ENCODE data around the gene ANKRD10. TPM values are rescaled to one million over a fixed set of nuclear protein-coding genes. Genes with fewer than 3 reads are reported as not detected.

Gene ANKRD10
- total and polyA plus RNA-seq, 5 donors from 2014 or later: 66.5 to 139 (median 77.9) TPM

DNA sequence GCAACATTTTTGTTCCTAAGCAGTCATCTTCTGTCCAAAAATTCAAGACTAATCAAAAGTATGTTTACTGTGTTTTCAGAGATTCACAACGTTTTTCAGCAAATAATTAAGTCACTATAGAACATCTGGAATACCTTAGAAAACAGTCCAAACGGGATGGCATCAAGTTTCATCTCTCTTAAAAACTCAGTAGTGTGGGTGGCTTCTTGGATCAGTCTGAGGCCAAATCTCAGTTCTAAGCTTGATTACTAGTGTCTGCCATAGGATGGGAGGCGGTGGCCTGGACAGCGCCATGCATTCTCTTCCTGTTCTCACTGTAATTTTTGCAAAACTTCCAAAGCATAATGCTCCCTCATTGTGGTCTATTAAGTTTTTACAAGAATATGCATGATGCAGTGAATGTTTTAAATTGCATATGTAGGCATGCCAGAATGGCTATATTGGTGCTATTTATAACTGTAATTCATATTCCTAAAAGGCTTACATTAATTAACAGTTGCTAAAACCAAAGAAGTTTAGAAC, 37.1 kb downstream of the ANKRD10 start:
- Mint-ChIP-seq H3K36me3 (peaks cover 10% of the 10 kb centered on the region), H3K27me3 (peaks cover 5% of the 10 kb centered on the region), H3K9me3 (peaks cover 0 to 1% (median 0%) of the 10 kb centered on the region in 7 donors), H3K27ac (no peak overlapping the region), H3K4me1 (peaks cover 5 to 7% (median 6%) of the 10 kb centered on the region in 4 donors), H3K4me3 (no peak overlapping the region)
- DNase-seq: no peak
- Histone ChIP-seq H3K27ac (ENCODE audit: insufficient read depth, low read length, poor library complexity, severe bottlenecking) (no peak overlapping the region), H3K27me3 (ENCODE audit: control insufficient read depth, insufficient read depth, low read length) (peaks cover 7% of the 10 kb centered on the region), H3K9me3 (ENCODE audit: control insufficient read depth in 2 of 2, low read length in 2 of 2) (no peaks in the 10 kb centered on the region), H3K4me1 (ENCODE audit: control insufficient read depth, insufficient read depth, low read length, poor library complexity, severe bottlenecking) (peaks cover 12% of the 10 kb centered on the region), H3K36me3 (ENCODE audit: control insufficient read depth, insufficient read depth, low read length) (peaks cover 5% of the 10 kb centered on the region), H3K4me3 (ENCODE audit: low read depth, low read length) (no peak overlapping the region)
- no peak for ATAC-seq (ENCODE audit: low read depth in 2 of 2)

GRCh38 chr13:110876609-110877008, 38.3 kb downstream of the ANKRD10 start:
- Mint-ChIP-seq H3K27ac (no peak overlapping the region), H3K27me3 (peaks cover 8% of the 10 kb centered on the region), H3K4me1 (peaks cover 5 to 7% (median 6%) of the 10 kb centered on the region in 4 donors), H3K9me3 (peaks cover 0 to 1% (median 0%) of the 10 kb centered on the region in 7 donors), H3K4me3 (no peak overlapping the region), H3K36me3 (peaks cover 3% of the 10 kb centered on the region)
- Histone ChIP-seq H3K27me3 (ENCODE audit: control insufficient read depth, insufficient read depth, low read length) (peaks cover 7% of the 10 kb centered on the region), H3K9me3 (ENCODE audit: control insufficient read depth in 2 of 2, low read length in 2 of 2) (no peaks in the 10 kb centered on the region), H3K36me3 (ENCODE audit: control insufficient read depth, insufficient read depth, low read length) (peaks cover 5% of the 10 kb centered on the region), H3K4me1 (ENCODE audit: control insufficient read depth, insufficient read depth, low read length, poor library complexity, severe bottlenecking) (peaks cover 12% of the 10 kb centered on the region), H3K4me3 (ENCODE audit: low read depth, low read length) (no peak overlapping the region), H3K27ac (ENCODE audit: insufficient read depth, low read length, poor library complexity, severe bottlenecking) (no peak overlapping the region)
- no peak for ATAC-seq (ENCODE audit: low read depth in 2 of 2)
- peak in 1 of 3 donors; percentile 15 for DNase-seq

DNA sequence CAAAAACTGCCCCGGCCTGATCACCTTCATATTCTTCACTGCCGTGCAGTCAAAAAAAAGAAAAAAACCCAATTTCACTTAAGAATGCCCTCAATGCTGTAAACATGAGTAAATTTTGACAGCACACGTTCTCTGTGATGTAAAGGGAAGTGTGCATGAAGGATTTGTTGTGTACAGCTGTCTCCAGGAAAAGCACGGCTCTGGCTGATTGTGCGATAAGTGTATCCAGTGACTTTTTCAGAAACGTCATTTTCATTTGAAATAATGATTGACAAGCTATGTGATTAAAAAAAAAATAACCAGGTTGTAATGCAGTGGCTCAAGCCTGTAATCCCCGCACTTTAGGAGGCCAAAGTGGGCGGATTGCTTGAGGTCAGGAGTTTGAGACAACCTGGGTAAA, 39.6 kb downstream of the ANKRD10 start:
- DNase-seq (no peak), ATAC-seq (ENCODE audit: low read depth in 2 of 2) (no peak)
- no peaks in the 10 kb centered on the region for H3K9me3 ChIP-seq (ENCODE audit: control insufficient read depth in 2 of 2, low read length in 2 of 2)
- H3K27ac ChIP-seq (ENCODE audit: insufficient read depth, low read length, poor library complexity, severe bottlenecking): no peak overlapping the region
- H3K4me3 ChIP-seq (ENCODE audit: low read depth, low read length): peak overlapping the region; percentile 10
- Mint-ChIP-seq H3K9me3 (peaks cover 0 to 1% (median 0%) of the 10 kb centered on the region in 7 donors), H3K36me3 (peaks cover 3% of the 10 kb centered on the region), H3K27ac (peak overlapping the region in 2 of 3 donors; percentile 70), H3K4me3 (peak overlapping the region in 3 of 4 donors; percentile 24 to 82 (median 68)), H3K4me1 (peaks cover 5 to 10% (median 8%) of the 10 kb centered on the region in 4 donors), H3K27me3 (peaks cover 21% of the 10 kb centered on the region)
- H3K4me1 ChIP-seq (ENCODE audit: control insufficient read depth, insufficient read depth, low read length, poor library complexity, severe bottlenecking): peaks cover 13% of the 10 kb centered on the region
- peaks cover 5% of the 10 kb centered on the region for H3K36me3 ChIP-seq (ENCODE audit: control insufficient read depth, insufficient read depth, low read length)
- H3K27me3 ChIP-seq (ENCODE audit: control insufficient read depth, insufficient read depth, low read length): peaks cover 12% of the 10 kb centered on the region

DNA sequence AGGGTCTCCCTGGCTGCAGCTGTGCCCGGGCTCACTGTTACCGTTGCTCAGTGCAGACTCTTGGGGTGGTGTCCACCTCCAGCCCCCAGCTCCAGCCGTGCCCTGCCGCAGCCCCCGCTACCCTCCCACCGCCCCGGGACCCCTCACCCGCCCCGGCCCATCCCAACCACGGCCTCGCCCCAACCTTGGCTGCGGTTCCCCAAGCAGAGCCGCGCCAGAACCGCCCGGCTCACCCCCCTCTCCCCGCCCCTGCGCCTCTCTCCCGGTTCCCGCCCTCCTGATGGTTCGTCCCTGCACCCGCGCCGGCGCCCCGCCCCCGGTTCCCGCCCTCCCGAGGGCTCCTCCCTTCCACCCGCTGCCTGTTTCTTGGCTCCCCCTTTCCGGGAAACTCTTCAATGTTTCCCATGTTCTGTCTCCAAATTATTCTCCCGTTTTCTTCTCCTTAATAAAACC, 40.3 kb downstream of the ANKRD10 start:
- peaks cover 5 to 15% (median 8%) of the 10 kb centered on the region in 4 donors for H3K4me1 Mint-ChIP-seq
- H3K27me3 Mint-ChIP-seq: peaks cover 26% of the 10 kb centered on the region
- H3K27ac Mint-ChIP-seq: peak overlapping the region in 2 of 3 donors; percentile 70
- no peaks in the 10 kb centered on the region for H3K36me3 Mint-ChIP-seq
- no peak overlapping the region for H3K27ac ChIP-seq (ENCODE audit: insufficient read depth, low read length, poor library complexity, severe bottlenecking)
- peak in 2 of 3 donors; percentile 11 to 55 for DNase-seq
- H3K4me1 ChIP-seq (ENCODE audit: control insufficient read depth, insufficient read depth, low read length, poor library complexity, severe bottlenecking): peaks cover 20% of the 10 kb centered on the region
- H3K4me3 ChIP-seq (ENCODE audit: low read depth, low read length): peak overlapping the region; percentile 38
- ATAC-seq (ENCODE audit: low read depth in 2 of 2): peak in 1 of 2 donors; percentile 39
- no peaks in the 10 kb centered on the region for H3K9me3 ChIP-seq (ENCODE audit: control insufficient read depth in 2 of 2, low read length in 2 of 2)
- peak overlapping the region in 3 of 4 donors; percentile 54 to 82 (median 68) for H3K4me3 Mint-ChIP-seq
- H3K27me3 ChIP-seq (ENCODE audit: control insufficient read depth, insufficient read depth, low read length): peaks cover 12% of the 10 kb centered on the region
- peaks cover 3% of the 10 kb centered on the region for H3K36me3 ChIP-seq (ENCODE audit: control insufficient read depth, insufficient read depth, low read length)
- peaks cover 0 to 1% (median 0%) of the 10 kb centered on the region in 7 donors for H3K9me3 Mint-ChIP-seq

GRCh38 chr13:110873639-110874507, 41.0 kb downstream of the ANKRD10 start:
- no peaks in the 10 kb centered on the region for H3K36me3 Mint-ChIP-seq
- peaks cover 5 to 16% (median 8%) of the 10 kb centered on the region in 4 donors for H3K4me1 Mint-ChIP-seq
- H3K9me3 Mint-ChIP-seq: peaks cover 0 to 1% (median 0%) of the 10 kb centered on the region in 7 donors
- DNase-seq (no peak), ATAC-seq (ENCODE audit: low read depth in 2 of 2) (no peak)
- Histone ChIP-seq H3K4me3 (ENCODE audit: low read depth, low read length) (peak overlapping the region; percentile 38), H3K36me3 (ENCODE audit: control insufficient read depth, insufficient read depth, low read length) (no peaks in the 10 kb centered on the region), H3K4me1 (ENCODE audit: control insufficient read depth, insufficient read depth, low read length, poor library complexity, severe bottlenecking) (peaks cover 21% of the 10 kb centered on the region), H3K27ac (ENCODE audit: insufficient read depth, low read length, poor library complexity, severe bottlenecking) (no peak overlapping the region), H3K27me3 (ENCODE audit: control insufficient read depth, insufficient read depth, low read length) (peaks cover 12% of the 10 kb centered on the region), H3K9me3 (ENCODE audit: control insufficient read depth in 2 of 2, low read length in 2 of 2) (no peaks in the 10 kb centered on the region)
- no peak overlapping the region for H3K27ac Mint-ChIP-seq
- H3K4me3 Mint-ChIP-seq: no peak overlapping the region
- peaks cover 32% of the 10 kb centered on the region for H3K27me3 Mint-ChIP-seq

DNA sequence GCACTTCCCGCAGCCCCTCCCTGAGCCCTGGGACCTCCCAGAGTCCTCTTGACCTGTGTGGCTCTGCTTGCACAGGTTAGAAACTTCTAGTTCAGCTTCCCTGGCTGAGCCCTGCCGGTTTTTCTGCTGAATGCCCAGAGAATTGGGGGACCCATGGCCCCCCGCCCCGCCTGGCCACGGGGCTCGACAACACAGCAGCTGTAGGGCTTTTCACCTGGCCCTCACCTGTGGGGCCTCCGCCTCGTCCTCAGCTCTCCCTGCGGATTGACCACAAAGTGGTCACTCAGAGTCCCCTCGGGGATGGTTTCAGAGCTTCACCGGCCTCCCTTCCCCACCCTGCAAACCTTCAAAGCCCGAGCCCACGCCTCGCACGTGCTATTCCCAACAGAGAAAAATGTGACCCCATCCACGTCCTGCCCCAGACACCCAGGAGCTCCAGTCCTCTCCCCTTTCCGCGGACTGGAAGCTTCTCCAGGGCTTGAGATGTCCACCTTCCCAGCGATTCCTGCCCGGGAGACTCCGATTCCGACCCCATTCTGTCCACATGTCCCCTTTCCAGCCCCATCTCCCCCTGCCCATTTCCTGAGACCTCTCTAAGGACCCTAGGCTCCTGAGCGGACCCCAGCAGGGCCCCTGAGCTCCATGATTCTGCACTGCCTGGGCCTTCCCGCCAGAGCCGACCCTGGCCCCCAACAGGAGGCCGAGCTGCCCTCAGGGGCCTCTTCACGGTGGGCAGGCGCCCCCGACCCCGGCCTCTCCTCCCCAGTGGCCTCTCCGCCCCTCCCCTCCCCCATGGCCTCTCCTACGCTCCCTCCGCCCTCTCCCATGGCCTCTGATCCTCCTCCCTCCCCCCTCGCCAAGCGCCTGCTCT, 41.9 kb downstream of the ANKRD10 start:
- Histone ChIP-seq H3K27me3 (ENCODE audit: control insufficient read depth, insufficient read depth, low read length) (peaks cover 16% of the 10 kb centered on the region), H3K4me1 (ENCODE audit: control insufficient read depth, insufficient read depth, low read length, poor library complexity, severe bottlenecking) (peaks cover 21% of the 10 kb centered on the region), H3K27ac (ENCODE audit: insufficient read depth, low read length, poor library complexity, severe bottlenecking) (no peak overlapping the region), H3K36me3 (ENCODE audit: control insufficient read depth, insufficient read depth, low read length) (no peaks in the 10 kb centered on the region), H3K9me3 (ENCODE audit: control insufficient read depth in 2 of 2, low read length in 2 of 2) (no peaks in the 10 kb centered on the region), H3K4me3 (ENCODE audit: low read depth, low read length) (no peak overlapping the region)
- Mint-ChIP-seq H3K36me3 (no peaks in the 10 kb centered on the region), H3K4me1 (peaks cover 5 to 16% (median 8%) of the 10 kb centered on the region in 4 donors), H3K27ac (no peak overlapping the region), H3K27me3 (peaks cover 37% of the 10 kb centered on the region), H3K4me3 (no peak overlapping the region), H3K9me3 (peaks cover 0 to 1% (median 0%) of the 10 kb centered on the region in 7 donors)
- DNase-seq (no peak), ATAC-seq (ENCODE audit: low read depth in 2 of 2) (no peak)

DNA sequence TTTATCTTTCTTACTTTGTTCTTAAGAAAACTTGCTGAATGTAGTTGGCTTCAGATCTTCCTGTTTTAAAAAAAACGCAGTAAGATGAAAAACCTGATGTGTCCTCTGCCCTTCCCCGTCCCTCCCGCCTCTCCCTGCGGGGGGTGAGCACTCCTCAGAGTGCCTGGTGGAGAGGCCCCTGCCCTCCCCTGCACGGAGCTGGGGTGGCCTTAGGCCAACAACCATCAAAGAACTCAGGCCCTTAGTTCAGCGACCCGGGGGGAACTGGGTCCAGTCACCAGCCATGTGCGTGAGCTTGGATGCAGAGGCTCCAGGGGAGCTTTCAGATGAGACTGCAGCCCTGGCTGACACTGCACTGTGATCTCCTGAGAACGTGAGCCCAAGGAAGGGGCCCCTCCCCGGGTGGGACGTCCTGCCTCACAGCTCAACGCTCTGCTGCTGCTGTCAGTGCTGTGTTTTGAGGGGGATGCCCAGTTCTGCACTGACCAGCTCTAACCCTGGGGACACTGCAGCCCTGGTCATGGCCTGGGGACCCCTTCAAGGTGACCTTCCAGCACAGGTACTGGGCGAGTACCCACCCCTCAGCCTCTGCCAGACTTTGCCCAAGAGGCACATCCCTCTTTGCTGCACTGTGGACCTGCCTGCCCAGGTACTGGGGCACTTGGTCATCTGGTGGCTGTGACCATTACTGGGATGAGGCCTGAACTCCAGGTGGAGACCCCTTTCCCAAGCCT, 42.7 kb downstream of the ANKRD10 start:
- Histone ChIP-seq H3K36me3 (ENCODE audit: control insufficient read depth, insufficient read depth, low read length) (no peaks in the 10 kb centered on the region), H3K27me3 (ENCODE audit: control insufficient read depth, insufficient read depth, low read length) (peaks cover 16% of the 10 kb centered on the region), H3K27ac (ENCODE audit: insufficient read depth, low read length, poor library complexity, severe bottlenecking) (no peak overlapping the region), H3K9me3 (ENCODE audit: control insufficient read depth in 2 of 2, low read length in 2 of 2) (no peaks in the 10 kb centered on the region), H3K4me1 (ENCODE audit: control insufficient read depth, insufficient read depth, low read length, poor library complexity, severe bottlenecking) (peaks cover 21% of the 10 kb centered on the region), H3K4me3 (ENCODE audit: low read depth, low read length) (no peak overlapping the region)
- H3K4me3 Mint-ChIP-seq: no peak overlapping the region
- H3K36me3 Mint-ChIP-seq: no peaks in the 10 kb centered on the region
- peaks cover 0 to 2% (median 0%) of the 10 kb centered on the region in 7 donors for H3K9me3 Mint-ChIP-seq
- no peak overlapping the region for H3K27ac Mint-ChIP-seq
- peaks cover 38% of the 10 kb centered on the region for H3K27me3 Mint-ChIP-seq
- ATAC-seq (ENCODE audit: low read depth in 2 of 2) (no peak), DNase-seq (no peak)
- peaks cover 5 to 16% (median 9%) of the 10 kb centered on the region in 4 donors for H3K4me1 Mint-ChIP-seq

All from CD4-positive, CD25-positive, alpha-beta regulatory T cell (primary cell).